Measurements from ENCODE around the gene TMEM259.
A peak's percentile ranks its signal among the peaks of the same experiment; 100 is the strongest.
"Not testable (repeated sequence)": the region's sequence is repeated elsewhere in the genome, so short reads cannot be mapped to it uniquely, and the experiment has no call there.

TMEM259 gene

DNA sequence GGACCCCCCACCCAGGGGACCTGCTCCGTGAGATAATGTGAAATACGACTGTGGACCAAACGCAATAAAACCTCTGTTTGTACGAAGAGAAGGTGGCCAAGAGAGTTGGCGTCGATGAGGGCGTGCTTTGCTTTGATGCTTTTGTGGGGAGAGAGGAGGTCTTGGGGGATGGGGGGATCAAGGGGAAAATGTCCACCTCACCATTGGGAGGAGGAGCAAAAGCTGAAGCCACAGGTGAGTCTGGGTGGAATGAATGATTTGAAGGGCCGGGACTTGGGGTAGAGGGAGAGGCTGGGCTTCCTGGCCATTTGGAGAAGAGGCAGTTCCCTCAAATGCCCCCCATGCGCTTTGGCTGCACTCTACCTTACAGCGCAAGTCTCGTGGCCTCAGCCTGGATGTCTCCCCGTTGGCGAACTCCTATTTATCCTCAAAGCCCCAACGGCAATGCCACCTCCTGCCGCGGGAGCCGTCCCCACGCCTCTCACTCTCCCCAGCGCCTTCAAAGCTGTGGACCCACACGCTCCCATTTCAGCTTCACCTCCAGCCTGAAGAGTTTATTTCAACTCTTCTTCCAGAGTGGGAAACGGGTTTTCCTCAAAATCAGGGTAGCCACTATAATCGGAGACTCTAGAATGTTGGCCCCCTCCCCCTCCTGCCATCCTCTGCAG lies 18.2 kb upstream of the TMEM259 start:
- DNase-seq = no peak

DNA sequence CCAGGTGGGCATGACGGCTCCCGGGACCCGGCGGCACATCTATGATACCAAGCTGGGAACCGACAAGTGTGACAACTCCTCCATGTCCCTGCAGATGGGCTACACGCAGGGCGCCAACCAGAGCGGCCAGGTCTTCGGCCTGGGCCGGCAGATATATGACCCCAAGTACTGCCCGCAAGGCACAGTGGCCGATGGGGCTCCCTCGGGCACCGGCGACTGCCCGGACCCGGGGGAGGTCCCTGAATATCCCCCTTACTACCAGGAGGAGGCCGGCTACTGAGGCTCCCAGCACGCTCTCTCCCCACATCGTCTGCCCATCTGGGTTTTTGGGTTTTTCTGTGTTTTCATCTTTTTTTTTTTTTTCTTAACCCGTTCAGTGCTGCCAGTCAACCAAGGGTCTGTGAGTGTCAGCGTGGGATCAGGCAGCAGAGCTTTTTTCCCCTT lies 16.7 kb upstream of the TMEM259 start:
- no peak for DNase-seq

DNA sequence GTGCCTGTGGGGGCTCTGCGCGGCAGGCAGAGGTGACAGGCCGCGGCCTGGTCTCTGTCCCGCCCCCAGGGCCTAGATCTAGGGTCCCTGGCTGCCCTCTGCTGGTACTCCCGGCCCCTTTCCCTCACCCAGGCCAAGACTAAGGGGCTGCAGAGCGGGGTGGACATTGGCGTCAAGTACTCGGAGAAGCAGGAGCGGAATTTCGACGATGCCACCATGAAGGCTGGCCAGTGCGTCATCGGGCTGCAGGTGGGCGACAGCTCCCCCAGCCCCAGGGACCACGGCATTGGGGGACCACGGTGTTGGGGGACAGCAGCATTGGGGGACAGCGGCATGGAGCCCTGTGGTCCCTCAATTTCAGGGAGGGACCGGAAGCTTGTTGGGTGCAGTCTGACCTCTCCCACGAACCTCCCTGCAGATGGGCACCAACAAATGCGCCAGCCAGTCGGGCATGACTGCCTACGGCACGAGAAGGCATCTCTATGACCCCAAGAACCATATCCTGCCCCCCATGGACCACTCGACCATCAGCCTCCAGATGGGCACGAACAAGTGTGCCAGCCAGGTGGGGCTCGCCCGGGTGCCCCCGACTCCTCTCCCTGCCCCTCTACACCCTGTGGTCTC lies 15.2 kb upstream of the TMEM259 start:
- no peak for DNase-seq

DNA sequence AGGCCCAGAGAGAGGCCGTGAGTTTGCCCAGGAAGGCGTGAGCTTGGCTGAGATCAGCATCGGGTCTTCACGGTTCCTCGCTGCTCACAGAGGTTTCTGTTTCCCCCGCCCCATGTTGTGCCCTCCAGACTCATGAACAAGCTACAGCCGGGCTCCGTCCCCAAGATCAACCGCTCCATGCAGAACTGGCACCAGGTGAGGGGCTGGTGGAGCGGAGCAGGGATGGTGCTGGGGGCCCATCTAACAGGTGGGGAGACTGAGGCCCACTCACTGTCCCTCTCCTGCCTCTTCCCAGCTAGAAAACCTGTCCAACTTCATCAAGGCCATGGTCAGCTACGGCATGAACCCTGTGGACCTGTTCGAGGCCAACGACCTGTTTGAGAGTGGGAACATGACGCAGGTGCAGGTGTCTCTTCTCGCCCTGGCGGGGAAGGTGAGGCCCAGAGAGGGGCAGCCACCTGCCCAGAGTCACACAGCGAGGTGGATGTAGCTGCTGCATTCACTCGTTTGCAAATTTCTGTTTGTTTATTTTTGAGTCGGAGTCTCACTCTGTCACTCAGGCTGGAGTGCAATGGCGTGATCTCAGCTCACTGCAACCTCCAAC lies 11.4 kb upstream of the TMEM259 start:
- DNase-seq = no peak

DNA sequence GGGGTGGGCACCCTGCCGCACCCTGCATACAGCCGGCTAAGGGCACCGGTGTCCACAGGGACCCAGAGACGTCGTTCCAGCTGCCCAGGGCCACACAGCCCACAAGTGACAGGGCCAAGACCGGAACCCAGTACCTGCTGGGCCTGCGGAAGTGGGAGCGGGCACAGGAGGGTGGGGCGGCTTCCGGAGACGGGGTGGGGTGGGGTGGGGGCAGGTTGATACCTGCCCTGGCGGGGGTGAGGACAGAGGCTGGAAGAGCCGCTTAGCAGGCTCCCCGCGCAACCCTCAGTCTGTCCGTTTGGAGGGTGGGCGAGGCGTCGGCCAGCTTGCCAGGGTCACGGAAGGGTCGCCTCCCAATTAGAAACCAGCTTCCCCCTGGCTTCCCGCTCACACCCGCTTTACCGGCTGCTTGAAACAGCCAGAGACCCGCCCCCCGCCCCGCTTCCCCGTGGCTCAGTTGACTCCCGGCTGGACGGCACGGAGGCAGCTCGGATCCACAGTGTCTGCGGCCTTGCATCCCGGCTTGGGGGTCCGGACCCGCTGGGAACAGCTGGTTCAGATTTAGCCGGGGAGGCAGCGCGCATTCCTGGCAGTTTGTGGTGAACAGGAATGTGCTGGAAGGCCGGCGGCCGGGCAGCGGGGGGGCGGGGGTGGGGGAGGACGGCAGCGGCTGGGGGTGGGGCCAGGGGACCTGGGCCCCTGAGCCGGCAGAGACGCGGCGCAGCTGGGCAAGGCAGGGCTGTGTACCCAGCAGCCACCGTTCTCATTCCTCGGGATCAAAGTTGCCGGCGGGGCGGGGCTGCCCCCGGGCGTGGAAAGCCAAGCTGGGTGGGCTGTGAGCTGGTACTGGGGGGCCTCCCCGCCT lies 7.4 kb upstream of the TMEM259 start:
- DNase-seq = peak; percentile 76

DNA sequence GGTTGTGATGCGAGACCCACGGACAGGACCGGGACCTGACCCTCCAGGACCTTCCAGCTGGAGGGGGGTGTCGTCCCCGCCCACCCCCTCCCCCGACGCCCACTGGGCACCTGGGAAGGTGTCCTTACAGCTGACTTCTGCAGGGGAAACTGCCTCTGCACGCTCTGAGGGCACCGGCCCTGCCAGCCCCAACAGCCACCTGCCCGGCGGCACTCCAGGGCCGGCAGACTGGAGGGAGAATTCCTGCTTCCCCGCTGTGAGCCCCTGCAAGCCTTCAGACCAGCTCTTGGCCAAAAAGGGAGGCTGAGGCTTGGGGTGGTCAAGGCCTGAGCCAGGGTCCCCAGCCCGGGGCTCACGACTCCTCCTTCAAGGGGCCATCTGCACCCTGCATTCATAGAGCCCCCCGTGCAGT lies 6.7 kb upstream of the TMEM259 start:
- no peak for DNase-seq

DNA sequence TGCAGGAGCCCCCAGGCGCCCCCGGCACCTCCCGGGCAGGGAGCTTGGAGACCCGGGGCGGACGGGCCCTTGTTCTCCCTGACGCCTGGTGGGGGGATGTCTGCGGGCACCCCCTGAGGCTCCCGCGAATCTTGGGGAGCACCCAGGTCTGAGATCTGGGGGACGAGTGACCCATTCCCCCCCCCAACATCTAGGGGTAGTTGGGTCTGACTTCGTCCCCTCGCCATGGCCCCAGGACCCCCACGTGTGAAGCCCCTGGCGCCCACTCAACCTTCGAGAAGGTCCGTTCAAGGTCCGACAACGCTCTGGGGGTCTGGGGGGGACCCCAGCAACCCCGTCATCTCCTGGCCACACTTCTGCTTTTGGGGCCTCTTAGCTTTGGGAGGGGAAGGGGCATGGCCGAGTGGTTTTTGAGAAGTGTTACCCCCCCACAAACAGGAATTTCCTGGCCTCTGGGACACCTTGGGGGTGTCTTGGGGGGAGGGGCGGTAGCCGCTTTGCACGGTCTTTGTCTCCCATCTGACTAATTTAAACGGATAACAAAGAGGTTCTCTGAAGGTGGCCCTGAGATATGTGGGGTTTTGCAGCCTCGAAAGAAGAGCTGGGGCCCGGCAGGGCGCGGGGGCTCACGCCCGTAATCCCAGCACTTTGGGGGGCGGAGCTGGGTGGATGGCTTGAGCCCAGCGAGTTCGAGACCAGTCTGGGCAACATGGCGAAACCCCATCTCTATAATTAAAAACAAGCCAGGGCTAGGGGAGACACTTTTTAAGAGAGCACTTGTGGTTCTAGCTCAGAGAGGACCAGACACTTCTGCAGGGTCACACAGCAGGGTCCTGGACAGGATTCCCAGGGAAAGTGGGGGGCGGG lies 6.1 kb upstream of the TMEM259 start:
- DNase-seq = peak; percentile 66

DNA sequence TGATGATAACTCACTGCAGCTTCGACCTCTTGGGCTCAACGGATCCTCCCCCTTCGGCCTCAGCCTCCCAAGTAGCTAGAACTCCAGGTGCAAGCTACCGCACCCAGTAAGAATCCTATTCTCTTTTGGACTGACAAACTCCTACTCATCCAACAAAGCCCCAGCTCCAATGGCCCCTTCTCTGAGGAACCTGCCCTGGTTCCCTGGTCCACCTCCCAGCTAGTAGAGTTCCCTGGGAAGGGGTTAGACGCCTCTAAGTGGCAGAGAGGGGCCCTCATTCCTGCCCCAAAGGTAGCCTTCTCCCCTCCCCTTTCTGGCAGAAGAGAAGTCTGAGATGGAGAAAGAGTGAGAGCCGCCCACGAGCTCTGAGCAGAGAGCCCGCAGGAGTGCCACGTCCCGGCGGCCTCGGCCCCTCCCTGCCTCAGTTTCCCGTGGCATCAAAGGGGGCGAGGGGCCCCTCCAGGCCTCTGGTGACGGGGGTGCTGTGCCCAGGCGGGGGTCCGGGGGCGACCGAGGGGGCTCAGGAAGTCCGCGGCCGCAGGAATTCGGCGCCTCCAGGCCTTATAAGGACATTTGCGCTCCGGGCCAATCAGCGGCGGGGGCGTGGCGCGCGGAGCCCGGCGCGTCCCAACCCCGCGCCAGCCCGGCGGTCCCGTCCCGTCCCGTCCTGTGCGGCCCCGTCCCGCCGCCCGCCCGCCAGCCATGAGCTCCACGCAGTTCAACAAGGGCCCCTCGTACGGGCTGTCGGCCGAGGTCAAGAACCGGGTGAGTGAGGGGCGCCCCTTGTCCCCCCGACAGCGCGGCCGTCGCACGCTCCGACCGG lies 5.2 kb upstream of the TMEM259 start, which contains the start of gene CNN2:
TSS of gene CNN2 (plus strand) at position 649 of the 823 bp plus-strand sequence. CDS start at position 703, 54 bp downstream.
- peak; percentile 81 for DNase-seq

DNA sequence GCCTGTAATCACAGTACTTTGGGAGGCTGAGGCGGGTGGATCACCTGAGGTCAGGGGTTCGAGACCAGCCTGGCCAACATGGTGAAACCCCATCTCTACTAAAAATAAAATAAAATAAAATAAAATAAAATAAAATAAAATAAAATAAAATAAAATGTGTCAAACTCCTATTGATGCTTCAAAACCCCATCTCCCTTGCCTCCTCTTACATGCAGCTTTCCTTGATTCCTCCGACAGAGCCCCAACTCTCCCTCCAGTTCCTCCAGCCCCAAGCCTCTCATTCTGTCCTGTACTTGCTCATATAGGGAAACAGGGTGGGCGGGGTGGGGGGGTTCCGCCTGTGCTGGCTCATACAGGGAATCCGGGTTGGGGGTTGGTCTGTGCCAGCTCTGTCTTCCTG lies 4.2 kb upstream of the TMEM259 start:
- DNase-seq = not testable (repeated sequence)

DNA sequence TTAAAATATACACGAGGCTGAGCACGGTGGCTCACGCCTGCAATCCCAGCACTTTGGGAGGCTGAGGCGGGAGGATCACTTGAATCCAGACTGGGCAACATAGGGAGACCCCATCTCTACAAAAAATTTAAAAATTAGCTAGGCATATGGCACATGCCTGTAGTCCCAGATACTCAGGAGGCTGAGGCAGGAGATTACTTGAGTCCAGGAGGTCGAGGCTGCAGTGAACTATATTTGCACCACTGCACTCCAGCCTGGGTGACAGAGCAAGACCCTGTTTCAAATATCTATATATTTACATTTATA lies 2.9 kb upstream of the TMEM259 start:
- DNase-seq = not testable (repeated sequence)

DNA sequence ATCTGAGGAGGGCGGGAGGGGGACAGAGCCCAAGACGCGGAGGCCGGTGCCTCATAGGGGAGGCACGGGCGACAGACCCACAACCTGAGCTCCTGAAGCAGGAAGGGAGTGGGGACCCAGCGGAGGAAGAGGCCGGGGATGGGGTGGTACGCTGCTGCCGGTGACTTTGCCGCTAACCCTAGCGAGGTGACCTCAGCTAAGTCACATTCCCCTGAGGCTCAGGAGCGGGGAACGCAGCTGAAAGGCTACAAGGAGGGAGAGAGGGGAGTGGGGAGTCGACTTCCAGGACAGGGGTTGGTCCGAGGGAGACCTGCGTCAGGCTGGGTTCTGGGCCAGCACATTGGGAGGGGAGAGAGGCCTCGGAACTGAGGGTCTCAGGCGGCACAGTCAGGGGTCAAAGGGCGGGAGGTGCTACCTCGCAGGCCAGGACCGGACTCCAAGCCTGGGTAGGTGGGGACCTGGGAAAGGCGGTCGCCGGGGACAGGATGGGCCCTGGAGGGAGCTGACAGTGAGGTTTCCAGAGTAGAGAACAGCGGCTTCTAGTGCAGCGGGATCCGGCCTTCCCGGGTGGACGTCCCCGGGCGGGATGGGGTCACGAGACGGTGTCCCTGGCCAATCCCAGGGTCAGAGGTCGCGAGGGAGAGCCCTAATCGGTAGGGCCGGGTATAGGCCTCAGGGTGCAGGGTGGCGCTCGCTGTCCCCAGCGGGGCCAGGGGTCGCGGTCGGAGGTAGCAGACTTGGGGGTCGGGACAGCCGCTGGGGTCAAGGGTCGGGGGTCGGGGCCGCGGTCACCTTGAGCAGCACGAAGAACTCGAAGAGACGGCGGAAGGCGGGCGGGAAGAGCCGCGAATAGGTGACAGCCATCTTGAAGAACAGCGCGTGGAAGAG lies 699 bp downstream of the TMEM259 start:
- peak; percentile 64 for DNase-seq

DNA sequence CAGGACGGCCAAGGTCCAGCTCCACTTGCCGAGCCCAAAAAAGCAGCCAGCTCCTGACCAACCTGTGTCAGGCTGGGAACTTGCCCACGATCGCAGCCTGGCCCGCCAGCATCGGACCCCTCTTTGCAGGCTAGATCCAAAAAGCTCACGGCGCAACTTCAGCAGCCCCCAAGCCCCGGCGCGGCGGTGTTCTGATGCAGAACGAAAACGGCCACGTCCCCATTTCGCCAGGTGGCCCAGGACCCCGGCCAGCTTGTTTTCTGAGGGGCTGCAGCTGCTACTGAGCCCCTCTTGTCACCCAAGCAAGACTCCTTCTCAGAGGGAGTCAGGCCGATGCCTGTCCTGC lies 1.3 kb downstream of the TMEM259 start:
- DNase-seq = no peak

DNA sequence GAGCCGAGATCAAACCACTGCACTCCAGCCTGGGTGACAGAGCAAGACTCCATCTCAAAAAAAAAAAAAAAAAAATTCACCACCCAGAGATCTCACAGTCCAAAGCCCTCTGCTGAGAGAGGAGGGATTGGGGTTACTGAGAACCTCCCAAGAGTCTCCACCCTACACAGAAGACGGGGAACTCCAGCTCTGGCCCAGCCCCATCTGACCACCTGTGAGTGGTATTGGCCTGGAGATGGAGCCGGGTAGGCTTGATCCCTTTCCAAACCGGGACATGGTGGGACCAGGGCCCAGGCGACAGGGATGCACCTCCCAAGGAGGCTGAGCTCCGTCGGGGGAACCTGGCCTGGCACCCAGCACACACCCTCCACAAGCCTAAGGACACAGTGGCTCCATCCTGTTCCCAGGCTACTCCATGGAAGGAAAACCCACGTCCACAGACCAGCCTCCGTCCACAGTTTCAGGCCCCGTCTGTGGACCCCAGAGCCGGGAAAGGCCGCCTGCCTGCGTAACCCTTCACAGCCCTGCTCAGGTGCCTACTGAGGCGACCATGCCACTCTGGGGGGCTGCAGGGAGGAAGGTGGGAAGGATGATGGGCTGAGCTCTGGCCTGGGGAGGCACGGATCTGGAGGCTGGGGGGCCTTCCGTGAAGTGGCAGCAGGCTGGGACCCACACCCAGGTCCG lies 1.8 kb downstream of the TMEM259 start:
- no peak for DNase-seq

DNA sequence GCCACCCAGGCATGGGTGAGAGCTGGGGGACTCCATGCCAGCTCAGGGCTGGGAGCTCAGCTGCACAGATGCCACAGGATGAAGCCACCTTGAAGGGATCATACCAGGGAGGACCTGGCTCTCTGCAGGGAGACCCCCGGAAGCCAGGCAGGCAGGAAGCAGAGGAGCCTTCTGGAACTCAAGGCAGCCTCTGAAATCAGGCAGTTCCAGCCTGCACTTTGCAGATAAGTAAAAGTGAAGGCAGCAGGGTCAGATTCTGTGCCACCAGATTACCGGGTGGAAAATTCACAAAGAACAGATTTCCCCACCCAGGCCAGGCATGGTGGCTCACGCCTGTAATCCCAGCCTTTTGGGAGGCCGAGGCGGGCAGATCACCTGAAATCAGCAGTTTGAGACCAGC lies 2.5 kb downstream of the TMEM259 start:
- peak; percentile 79 for DNase-seq

DNA sequence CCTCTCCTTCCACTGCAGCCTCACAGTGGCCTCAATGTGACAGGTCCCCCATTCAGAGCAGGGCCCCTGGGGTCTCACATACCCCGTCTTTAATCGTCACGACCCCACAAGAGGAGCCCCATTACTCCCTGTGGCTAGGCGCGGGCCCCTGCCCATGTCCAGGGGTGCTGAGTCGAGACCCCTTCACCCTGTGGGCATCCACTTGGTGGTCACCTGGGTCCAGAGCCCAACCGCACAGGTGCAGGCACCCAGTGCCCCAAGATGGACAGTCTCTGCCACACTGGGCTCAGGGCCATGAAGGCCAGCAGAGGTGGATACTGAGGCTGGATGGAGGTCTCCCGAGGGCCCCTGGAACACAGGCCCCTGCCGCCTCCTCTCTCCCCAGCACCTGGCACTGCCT lies 3.0 kb downstream of the TMEM259 start:
- no peak for DNase-seq

DNA sequence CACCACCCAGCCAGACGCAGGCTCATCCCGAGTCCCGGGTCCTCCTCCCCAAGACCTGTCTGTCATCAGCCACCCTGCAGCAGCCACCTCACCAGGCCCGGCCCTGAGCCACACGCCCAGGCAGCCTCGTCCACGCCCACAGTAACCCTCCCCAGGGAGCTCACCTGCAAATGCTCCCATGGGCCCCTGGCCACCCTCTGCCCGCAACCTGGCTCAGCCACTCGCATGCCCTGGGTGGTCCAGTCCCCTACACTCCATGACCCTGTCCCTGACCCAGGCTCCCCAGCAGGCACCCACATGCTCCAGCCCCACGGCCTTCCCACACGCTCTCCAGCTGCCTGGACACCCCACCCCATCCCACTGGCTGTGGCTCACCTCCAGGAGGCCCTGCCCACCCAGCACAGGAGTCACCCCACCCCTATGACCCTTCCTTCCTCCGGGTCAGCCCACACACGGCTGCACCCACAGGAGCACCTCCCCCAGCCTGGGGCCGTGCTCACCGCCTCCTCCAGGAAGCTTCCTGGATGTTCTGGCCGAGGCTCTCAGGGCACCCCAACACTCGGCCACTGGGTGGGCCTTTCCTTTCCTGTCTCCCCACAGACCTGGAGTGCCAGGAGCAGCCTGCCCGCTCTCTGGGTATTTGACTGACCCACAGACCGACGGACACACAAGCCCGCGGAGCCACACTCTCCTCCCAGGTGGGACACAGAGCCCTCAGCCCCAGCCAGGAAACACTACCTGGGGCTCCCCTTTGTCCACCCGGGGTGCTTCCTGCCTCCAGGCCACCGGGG lies 3.6 kb downstream of the TMEM259 start:
- no peak for DNase-seq

DNA sequence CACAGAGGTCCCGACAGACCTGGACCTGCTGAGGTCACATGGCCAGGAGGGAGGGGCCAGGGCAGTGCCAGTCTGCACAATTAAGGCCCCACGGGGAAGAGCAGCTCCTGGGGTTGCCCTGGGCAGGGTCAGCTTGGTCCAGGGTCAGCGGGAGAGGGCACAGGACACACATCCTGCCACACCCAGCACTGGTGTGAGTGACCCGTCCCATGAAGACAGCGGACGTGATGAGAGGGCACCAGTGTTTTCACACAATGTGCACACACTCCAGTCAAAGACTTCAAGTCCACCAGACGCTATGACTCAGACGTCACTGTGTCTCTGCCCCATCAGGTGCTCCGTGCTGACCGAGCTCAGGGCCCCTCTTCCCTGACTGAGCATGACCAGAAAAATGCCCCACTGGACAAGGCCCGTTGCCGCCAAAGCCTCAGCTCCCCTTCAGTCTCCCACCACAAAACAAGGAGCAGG lies 4.2 kb downstream of the TMEM259 start:
- DNase-seq = no peak

DNA sequence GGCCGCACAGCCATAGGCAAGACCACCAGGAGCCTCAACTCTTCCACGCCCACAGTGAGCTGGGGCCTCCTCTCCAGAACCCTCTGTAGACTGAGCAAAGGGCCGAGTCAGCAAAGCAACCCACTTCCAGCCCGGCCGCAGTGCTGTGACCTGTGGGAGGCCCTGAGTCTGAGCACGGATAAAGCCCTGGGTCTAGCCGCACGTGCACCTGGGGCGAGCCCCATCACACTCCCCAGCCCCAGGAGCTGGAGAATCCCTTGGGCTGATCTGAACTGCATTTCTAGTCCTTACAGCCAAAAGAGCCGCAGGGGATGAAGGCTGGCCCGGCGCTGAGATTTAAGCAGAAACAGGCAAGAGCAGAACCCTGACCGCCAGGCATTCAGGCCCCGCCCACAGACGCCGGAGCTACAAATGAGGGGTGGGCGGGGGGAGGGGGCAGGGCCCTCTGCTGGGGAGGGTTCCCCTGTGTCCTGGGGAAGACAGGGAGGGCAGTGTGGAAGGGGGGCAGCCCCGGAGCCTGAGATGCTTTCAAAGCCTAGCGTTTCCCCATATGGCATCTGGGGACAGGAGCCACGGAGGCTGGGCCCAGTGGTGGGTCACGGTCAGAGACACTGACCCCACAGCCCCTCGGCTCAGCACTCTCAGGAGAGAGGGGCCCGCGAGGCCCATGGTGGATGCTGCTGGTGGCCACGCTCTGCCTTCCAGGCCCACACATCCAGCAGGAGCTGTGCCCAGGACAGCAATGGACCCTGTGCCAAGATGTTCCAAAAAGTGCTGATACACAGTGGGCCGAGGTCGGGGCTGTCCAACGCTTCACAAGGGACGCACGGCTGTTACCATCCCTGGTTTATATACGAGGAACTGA lies 4.9 kb downstream of the TMEM259 start:
- DNase-seq = no peak
